Measurements from ENCODE around the gene LYRM4. TPM values are rescaled to one million over a fixed set of nuclear protein-coding genes. Genes with fewer than 3 reads are reported as not detected.

LYRM4 gene
- total RNA-seq, 1 donor from 2014 or later: 39.3 TPM

DNA sequence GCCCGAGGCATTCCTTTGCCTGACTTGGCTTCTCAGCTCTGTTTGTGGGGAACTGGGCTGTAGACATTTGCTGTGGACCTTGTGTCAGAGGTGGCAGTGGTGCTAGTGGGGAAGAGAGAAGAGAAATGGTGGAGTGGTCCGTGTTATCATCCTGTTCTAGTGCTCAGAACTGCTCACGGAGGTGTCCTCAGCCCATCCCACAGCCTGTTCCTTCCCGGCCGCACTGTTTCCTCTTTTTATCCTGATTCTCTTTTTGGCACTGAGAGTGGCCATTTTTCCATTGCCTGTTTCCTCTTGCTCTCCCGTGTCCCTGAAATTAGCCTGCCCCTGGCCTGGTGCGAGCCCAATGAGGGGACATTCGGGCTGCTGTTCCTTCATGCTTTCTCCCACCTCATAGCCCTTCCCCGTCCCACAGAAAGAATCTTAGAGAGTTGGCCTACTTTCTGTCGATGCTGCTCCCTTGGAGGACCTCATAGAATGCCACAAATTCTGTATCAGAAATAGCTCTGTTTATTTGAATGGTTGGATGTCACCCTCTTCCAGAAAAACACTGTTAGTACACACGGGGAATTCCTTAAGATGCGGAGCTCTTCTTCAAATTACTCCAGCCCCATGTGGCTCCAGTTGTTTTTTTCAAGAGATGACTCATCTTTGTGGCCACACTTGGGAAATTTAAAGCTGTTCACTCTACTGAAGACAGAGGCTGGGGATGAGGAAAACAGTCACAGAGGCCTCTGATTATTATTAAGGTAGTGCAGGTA is 26.6 kb upstream of the LYRM4 start:
- Mint-ChIP-seq H3K4me1 (peaks cover 13% of the 10 kb centered on the region), H3K27me3 (ENCODE audit: low read depth) (no peaks in the 10 kb centered on the region), H3K4me3 (no peak overlapping the region), H3K9me3 (no peaks in the 10 kb centered on the region), H3K27ac (ENCODE audit: unreplicated experiment) (peak overlapping the region; percentile 44), H3K36me3 (ENCODE audit: low read depth) (peaks cover 4% of the 10 kb centered on the region)
- DNase-seq (ENCODE audit: low read depth, low spot score): no peak
- TF ChIP-seq, protein P1, sequence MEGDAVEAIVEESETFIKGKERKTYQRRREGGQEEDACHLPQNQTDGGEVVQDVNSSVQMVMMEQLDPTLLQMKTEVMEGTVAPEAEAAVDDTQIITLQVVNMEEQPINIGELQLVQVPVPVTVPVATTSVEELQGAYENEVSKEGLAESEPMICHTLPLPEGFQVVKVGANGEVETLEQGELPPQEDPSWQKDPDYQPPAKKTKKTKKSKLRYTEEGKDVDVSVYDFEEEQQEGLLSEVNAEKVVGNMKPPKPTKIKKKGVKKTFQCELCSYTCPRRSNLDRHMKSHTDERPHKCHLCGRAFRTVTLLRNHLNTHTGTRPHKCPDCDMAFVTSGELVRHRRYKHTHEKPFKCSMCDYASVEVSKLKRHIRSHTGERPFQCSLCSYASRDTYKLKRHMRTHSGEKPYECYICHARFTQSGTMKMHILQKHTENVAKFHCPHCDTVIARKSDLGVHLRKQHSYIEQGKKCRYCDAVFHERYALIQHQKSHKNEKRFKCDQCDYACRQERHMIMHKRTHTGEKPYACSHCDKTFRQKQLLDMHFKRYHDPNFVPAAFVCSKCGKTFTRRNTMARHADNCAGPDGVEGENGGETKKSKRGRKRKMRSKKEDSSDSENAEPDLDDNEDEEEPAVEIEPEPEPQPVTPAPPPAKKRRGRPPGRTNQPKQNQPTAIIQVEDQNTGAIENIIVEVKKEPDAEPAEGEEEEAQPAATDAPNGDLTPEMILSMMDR (conservative IDR thresholded peaks at IDR 0.05): no peak

DNA sequence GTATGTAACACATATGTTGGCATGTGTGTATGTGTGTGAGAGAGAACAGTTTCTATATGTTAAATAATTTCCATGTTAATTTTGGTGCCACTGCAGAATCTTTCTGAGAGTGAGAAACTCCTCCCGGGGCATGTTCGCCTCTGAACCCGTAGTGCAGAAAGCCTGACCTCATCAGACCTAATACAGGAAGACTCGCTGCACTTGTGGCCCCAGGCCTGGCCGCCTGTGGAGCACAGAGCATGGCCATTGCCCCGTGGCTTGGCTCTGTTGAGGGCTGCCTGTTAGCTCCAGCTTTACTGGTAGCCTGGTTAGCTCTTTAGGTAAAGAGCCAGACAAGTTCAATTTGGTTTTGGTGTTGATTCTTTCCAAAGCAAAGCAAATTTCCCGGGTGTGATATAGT is 26.0 kb upstream of the LYRM4 start:
- peaks cover 13% of the 10 kb centered on the region for H3K4me1 Mint-ChIP-seq
- H3K27me3 Mint-ChIP-seq (ENCODE audit: low read depth): no peaks in the 10 kb centered on the region
- H3K36me3 Mint-ChIP-seq (ENCODE audit: low read depth): peaks cover 4% of the 10 kb centered on the region
- TF ChIP-seq, protein P1 (conservative IDR thresholded peaks at IDR 0.05): no peak
- no peak for DNase-seq (ENCODE audit: low read depth, low spot score)
- no peak overlapping the region for H3K4me3 Mint-ChIP-seq
- H3K9me3 Mint-ChIP-seq: no peaks in the 10 kb centered on the region
- no peak overlapping the region for H3K27ac Mint-ChIP-seq (ENCODE audit: unreplicated experiment)

DNA sequence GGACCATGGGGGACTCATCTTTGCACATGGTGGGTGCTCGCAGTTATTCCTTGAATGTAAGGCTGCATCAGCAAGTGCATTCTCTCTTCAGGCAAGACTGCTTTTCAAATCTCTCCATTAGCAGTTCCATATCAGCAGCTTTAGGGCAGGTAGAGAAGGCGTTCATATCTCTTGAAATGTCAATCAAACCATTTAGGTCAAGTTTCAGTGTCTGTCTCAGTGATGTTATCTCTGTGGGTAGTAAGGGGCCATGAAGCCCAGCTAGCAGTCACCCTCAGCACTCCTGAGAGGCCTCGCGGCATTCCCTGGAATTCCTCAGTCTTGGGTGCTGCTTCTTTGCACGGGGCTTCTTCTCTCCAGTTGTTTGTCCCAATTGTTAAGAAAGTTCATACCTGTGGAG is 24.8 kb upstream of the LYRM4 start:
- peaks cover 4% of the 10 kb centered on the region for H3K36me3 Mint-ChIP-seq (ENCODE audit: low read depth)
- peaks cover 13% of the 10 kb centered on the region for H3K4me1 Mint-ChIP-seq
- no peak overlapping the region for H3K27ac Mint-ChIP-seq (ENCODE audit: unreplicated experiment)
- no peak overlapping the region for H3K4me3 Mint-ChIP-seq
- no peak for DNase-seq (ENCODE audit: low read depth, low spot score)
- TF ChIP-seq, protein P1 (conservative IDR thresholded peaks at IDR 0.05): no peak
- H3K9me3 Mint-ChIP-seq: no peaks in the 10 kb centered on the region
- no peaks in the 10 kb centered on the region for H3K27me3 Mint-ChIP-seq (ENCODE audit: low read depth)

DNA sequence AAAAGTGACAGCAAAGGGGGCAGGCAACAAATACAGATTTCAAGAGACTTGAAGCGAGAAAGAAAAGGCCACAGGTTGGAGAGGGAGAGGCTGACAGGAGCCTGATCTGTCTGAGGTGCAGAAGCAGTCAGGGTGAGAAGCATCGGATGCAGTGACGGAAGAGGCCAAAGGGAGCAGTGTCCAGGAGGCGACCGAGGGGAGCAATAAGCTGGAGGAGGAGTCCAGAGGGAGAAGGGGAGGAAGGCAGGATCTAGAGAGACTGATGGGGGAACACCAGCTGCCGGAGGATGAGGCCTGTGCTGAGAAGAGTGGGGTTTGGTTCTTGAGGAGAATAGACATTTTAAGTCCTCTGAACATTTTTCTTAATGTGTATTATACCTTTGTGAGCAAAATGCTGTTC is 24.3 kb upstream of the LYRM4 start:
- H3K36me3 Mint-ChIP-seq (ENCODE audit: low read depth): peaks cover 4% of the 10 kb centered on the region
- no peak for DNase-seq (ENCODE audit: low read depth, low spot score)
- H3K27ac Mint-ChIP-seq (ENCODE audit: unreplicated experiment): peak overlapping the region; percentile 44
- H3K4me1 Mint-ChIP-seq: peaks cover 13% of the 10 kb centered on the region
- TF ChIP-seq, protein P1 (conservative IDR thresholded peaks at IDR 0.05): no peak
- no peaks in the 10 kb centered on the region for H3K27me3 Mint-ChIP-seq (ENCODE audit: low read depth)
- no peaks in the 10 kb centered on the region for H3K9me3 Mint-ChIP-seq
- no peak overlapping the region for H3K4me3 Mint-ChIP-seq

DNA sequence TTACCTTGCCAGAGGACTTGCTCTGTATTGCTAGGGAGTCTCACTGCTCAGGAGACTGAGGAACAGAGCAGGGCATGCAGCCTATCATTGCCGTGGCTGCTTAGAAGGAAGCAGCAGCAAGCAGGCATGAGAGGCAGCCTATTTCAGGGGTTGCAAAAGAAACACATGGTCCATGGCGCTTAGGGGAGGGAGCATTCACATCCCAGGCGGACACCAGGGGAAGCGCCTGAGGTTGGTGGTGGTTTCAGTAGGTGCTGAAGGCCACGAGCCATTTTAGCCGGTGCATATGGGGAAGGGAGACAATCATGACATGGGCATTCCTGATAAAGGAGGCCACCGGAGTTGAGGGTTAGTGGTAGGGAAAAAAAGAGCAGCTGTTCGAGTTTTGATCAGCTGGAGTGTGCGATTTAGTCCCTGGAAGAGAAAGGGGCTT is 21.5 kb upstream of the LYRM4 start:
- DNase-seq (ENCODE audit: low read depth, low spot score): no peak
- Mint-ChIP-seq H3K9me3 (no peaks in the 10 kb centered on the region), H3K36me3 (ENCODE audit: low read depth) (peaks cover 2% of the 10 kb centered on the region), H3K4me3 (no peak overlapping the region), H3K27ac (ENCODE audit: unreplicated experiment) (no peak overlapping the region), H3K27me3 (ENCODE audit: low read depth) (no peaks in the 10 kb centered on the region), H3K4me1 (peaks cover 10% of the 10 kb centered on the region)
- TF ChIP-seq, protein P1 (conservative IDR thresholded peaks at IDR 0.05): no peak

Measured in neural crest cell (in vitro differentiated cells).